Neutrophil (primary cell): ENCODE results near the gene BCAS3.

Experiments used
- H3K27ac ChIP-seq: fragments of 200-600 bp; sonication (generic); 2 replicates; pipeline ENCODE4 v1.5.1; 2016; ENCODE audit warnings: mild to moderate bottlenecking, moderate library complexity
- H3K27me3 ChIP-seq: fragments of 200-600 bp; sonication (generic); 2 replicates; pipeline ENCODE4 v1.6.0; 2016; ENCODE audit warnings: mild to moderate bottlenecking
- H3K36me3 ChIP-seq: fragments of 200-600 bp; sonication (generic); 2 replicates; pipeline ENCODE4 v1.5.1; 2017
- H3K4me1 ChIP-seq, 2 experiments: fragments of 200-600 bp in 1 of 2; sonication (generic) in 1 of 2; 1 replicate in 1 of 2; 2 replicates in 1 of 2; pipeline versions ENCODE4 v1.5.1 to v1.6.1; 2013 to 2016; ENCODE audit warnings: low read depth in 1 of 2, low read length in 1 of 2, mild to moderate bottlenecking in 1 of 2, moderate library complexity in 1 of 2; ENCODE audit not compliant: control insufficient read depth in 1 of 2, insufficient read depth in 1 of 2
- H3K4me3 ChIP-seq, 2 experiments: fragments of 200-600 bp in 1 of 2; sonication (generic) in 1 of 2; 1 replicate in 1 of 2; 2 replicates in 1 of 2; pipeline ENCODE4 v1.5.1; 2013 to 2016; ENCODE audit warnings: low read depth in 1 of 2, low read length in 1 of 2, mild to moderate bottlenecking in 1 of 2, moderate library complexity in 1 of 2
- H3K9me3 ChIP-seq: fragments of 200-600 bp; sonication (generic); 2 replicates; pipeline ENCODE4 v1.5.1; 2016
- TF ChIP-seq, protein P1 (sequence below): fragments of 200-600 bp; sonication (generic); IDR thresholded peaks from 2 replicates; pipeline ENCODE4 v1.5.1; 2016; ENCODE audit warnings: antibody characterized with exemption

Gene BCAS3

DNA sequence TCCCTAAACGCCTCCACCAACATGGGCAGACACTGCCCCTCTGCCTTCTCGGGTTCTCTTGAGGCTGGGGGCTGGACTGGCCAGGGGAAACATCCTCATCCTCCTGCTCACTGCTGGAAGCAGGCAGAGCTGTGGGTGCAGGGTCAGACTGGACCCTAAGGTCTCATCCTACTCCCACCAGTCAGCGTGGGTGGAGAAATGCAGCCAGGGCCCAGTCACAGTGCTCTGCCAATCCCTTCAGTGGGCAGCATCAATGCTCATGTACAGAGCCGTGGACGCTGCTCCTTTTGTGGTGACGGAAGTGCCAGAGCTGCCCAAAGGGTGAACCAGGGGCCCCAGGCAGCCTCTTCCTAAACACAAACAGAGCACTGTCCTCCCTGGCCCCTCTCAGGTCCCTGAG is 708.6 kb downstream of the BCAS3 start:
- no peaks in the 10 kb centered on the region for H3K36me3 ChIP-seq
- H3K4me3 ChIP-seq = no peak overlapping the region
- no peaks in the 10 kb centered on the region for H3K9me3 ChIP-seq
- no peaks in the 10 kb centered on the region for H3K4me1 ChIP-seq
- H3K27ac ChIP-seq = no peak overlapping the region
- peaks cover 23% of the 10 kb centered on the region for H3K27me3 ChIP-seq
- TF ChIP-seq, protein P1, sequence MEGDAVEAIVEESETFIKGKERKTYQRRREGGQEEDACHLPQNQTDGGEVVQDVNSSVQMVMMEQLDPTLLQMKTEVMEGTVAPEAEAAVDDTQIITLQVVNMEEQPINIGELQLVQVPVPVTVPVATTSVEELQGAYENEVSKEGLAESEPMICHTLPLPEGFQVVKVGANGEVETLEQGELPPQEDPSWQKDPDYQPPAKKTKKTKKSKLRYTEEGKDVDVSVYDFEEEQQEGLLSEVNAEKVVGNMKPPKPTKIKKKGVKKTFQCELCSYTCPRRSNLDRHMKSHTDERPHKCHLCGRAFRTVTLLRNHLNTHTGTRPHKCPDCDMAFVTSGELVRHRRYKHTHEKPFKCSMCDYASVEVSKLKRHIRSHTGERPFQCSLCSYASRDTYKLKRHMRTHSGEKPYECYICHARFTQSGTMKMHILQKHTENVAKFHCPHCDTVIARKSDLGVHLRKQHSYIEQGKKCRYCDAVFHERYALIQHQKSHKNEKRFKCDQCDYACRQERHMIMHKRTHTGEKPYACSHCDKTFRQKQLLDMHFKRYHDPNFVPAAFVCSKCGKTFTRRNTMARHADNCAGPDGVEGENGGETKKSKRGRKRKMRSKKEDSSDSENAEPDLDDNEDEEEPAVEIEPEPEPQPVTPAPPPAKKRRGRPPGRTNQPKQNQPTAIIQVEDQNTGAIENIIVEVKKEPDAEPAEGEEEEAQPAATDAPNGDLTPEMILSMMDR = no peak

DNA sequence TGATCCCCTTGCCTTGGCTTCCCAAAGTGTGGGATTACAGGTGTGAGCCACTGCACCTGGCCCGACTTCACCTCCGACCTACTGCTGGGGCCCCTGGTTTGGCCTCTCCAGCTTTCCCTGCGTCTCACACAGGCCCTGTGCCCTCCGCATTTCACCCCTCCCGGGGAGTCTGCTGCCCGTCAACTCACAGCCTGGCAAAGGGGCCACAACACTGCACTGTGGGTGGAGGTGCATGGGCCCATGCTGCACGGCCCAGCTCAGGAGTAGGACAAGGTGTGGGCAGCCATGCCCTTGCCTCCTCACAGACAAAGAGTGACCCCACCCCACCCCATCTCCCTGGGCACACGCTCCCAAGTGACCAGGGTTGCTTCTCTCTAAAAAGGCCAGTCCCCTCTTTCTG is 709.4 kb downstream of the BCAS3 start:
- TF ChIP-seq, protein P1 = no peak
- H3K4me3 ChIP-seq = no peak overlapping the region
- no peak overlapping the region for H3K27ac ChIP-seq
- H3K4me1 ChIP-seq = no peaks in the 10 kb centered on the region
- peaks cover 31% of the 10 kb centered on the region for H3K27me3 ChIP-seq
- no peaks in the 10 kb centered on the region for H3K9me3 ChIP-seq
- H3K36me3 ChIP-seq = peaks cover 3% of the 10 kb centered on the region

DNA sequence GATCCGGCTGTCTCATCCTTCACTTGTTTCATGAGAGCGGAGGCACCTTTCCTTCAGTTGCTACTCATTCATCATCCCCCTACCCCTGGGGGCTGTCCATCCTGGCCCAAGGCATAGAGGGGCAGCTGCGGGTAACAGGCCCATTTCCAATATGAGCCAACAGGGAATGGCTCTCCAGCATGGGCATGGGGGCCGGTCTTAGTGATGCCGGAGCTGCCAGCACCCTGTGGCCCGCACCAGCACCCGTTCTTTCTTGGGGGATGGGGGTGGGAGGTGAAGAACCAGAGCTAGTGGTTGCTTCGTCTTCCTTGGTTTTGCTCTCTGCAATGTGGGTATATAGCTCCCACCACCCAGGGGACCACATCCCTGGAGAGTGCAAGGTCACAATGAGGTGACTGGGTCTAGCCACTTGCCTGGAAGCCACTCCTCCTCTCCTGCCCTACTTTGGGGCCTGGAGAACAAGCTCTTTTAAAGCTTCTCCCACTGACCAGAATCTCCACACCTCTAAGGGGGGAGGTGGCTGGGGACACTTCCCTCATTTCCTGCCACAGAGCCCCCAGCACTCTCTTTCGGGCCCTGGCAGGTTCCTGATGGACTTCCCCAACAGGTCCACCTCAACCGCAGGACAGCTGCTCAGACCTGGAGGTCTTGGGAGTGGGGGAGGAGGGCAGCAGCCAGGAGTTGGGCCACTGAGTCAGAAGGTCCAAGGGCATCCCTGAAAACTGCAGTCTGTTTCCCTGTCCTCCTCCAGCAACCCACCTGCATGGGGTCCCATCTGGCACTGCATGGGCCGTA is 710.1 kb downstream of the BCAS3 start:
- no peaks in the 10 kb centered on the region for H3K9me3 ChIP-seq
- TF ChIP-seq, protein P1 = no peak
- H3K27ac ChIP-seq = no peak overlapping the region
- H3K27me3 ChIP-seq = peaks cover 38% of the 10 kb centered on the region
- no peaks in the 10 kb centered on the region for H3K4me1 ChIP-seq
- peaks cover 4% of the 10 kb centered on the region for H3K36me3 ChIP-seq
- H3K4me3 ChIP-seq = no peak overlapping the region

DNA sequence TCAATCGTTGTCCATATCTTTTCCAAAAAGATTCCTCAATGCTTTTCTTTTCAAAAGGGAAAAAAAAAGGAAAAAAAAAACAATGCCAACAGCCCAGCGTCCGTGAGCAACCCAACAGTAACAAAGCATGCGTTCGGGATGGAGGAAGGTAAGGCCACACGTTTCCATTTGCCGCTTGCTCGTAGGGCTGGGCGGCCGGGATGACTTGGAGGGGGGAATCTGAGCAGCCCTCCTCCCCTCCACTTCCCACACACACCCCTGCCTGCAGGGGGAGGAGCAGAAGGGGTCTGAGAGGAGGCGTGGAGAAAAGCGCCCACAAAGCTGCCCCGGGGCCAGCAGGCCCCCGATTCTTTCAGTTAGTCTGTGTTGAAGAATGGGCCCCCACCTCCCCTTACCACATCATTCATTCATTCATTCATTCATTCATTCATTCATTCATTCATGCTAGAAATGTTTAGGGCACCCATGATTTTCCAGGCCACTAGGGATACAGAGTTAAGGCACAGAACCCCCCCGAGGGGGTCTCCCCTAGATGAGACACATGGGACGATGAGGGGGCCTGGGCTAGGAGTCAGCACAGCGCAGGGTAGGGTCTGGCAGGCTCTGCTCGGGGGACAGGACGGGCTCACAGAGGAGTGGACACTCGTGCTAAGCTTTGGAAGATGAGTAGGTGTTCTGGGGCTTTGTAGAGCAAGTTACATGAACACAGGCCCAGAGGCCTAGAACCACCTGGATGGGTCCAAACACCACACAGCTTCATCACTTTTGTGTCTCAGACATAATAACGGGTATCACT is 711.1 kb downstream of the BCAS3 start:
- peaks cover 4% of the 10 kb centered on the region for H3K36me3 ChIP-seq
- H3K4me1 ChIP-seq = no peaks in the 10 kb centered on the region
- TF ChIP-seq, protein P1 = no peak

DNA sequence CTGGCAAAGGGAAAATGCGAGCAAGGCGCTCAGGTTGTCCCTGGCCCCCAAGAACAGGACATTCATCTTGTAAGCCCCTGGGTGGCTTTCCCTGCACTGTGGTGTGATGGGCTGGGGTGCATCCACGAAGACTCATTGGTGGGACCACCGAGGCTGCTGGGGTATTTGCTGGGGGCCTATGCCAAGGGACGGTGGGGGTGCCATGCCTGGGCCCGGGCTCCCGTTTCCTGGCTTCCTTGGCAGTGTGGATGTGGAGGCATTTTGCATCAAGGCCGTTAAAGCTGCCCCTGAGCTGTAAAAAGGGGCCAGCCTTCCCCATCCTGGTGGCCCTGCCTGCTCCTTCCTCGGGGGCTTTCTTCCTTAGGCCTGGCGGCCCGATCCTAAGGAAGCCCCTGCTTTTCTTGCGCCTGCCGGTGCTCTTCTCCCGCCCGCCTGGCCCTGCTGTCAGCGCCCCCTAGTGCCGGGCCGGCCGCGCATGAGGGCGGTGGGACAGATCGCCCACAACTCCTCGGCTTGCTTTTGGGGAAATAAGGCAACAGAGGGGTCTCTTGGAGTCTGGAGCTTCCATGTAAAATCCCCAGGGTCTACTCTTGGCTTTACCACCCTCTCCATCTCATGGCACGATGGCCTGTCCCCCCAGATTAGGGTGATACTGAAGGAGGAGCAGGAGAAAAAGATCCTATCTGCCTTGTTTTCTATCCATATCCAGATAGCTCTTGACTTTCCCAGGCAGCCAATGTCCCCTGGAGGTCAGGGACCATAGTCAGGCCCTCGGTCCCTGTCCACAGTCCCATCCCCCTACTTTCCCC is 712.2 kb downstream of the BCAS3 start:
- H3K27me3 ChIP-seq = peaks cover 59% of the 10 kb centered on the region
- TF ChIP-seq, protein P1 = peak; percentile 29
- no peaks in the 10 kb centered on the region for H3K9me3 ChIP-seq
- peaks cover 4% of the 10 kb centered on the region for H3K36me3 ChIP-seq
- H3K4me3 ChIP-seq = no peak overlapping the region
- H3K4me1 ChIP-seq = no peaks in the 10 kb centered on the region
- no peak overlapping the region for H3K27ac ChIP-seq

More for the DNA sequence above, 711.1 kb downstream of the BCAS3 start:
- no peak overlapping the region for H3K4me3 ChIP-seq
- peaks cover 48% of the 10 kb centered on the region for H3K27me3 ChIP-seq
- H3K9me3 ChIP-seq = no peaks in the 10 kb centered on the region
- H3K27ac ChIP-seq = no peak overlapping the region
